NCI-H82 (cell line): ENCODE data around the gene XPO6.
A peak's percentile ranks its signal among the peaks of the same experiment; 100 is the strongest.

Source experiments
- DNase-seq: peaks from one replicate; lab custom pipeline; 2025; lab: John Stamatoyannopoulos, UW

XPO6 gene

DNA sequence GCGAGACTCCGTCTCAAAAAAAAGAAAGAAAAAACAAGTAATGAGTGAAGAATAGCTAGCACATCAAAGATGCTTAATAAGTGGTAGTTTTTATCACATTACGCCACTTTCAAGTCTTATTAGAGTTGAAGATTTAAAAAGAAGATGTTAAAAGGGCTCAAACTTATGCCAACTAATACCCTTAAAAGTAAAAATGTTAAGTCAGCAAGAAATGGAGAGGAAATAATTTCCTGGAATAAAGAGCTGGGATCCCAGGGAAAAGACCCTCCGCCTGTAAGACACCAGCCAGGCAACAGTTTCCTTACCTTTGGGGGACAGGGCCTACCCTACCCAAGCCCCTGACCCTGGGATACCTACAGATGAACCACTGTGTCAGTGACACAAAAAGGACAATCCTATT, 3.6 kb downstream of the XPO6 start:
- DNase-seq = no peak

DNA sequence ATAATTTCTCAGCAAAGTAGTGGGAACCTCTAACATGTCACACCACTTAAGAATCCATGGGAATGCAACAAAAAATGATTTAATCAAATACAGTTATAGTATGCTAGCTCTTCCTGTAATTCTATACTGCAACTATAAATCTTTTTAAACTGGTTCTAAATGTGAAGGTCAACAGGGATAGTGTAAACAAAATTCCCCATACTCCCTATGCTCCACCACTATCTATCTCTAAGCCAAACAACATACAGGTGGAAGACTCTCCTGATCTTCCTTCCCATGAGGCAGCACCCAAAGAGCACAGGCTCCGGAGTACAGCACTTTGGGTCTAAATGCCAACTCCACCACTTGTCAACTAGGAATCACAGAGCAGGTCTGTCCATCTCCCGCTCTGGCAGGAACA, 4.4 kb downstream of the XPO6 start:
- DNase-seq = no peak

- no peak for DNase-seq
These were observed 5.8 kb downstream of the XPO6 start for GRCh38 chr16:28205974-28206373.

- no peak for DNase-seq
These were observed 6.5 kb downstream of the XPO6 start for GRCh38 chr16:28205117-28205899.

- no peak for DNase-seq
These were observed 7.1 kb downstream of the XPO6 start for GRCh38 chr16:28204622-28205021.

DNA sequence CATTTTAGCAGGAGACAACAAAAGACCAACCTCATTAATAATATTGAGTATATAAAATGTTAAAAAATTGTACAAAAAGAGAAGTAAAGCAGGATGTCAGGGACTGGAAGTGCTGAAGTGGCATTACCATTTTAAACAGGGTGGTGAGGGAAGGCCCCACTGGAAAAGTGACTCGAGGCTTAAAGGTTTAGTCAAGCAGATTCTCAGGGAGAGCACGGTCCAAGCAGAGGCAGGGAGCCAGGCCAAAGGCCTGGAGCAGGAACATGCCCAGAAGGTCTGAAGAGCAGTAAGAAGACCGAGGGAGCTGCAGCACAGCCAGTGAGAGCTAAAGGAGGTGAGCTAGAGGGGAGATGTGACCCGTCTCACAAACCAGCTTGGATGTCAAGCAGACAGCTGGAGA, 7.6 kb downstream of the XPO6 start:
- no peak for DNase-seq

GRCh38 chr16:28202147-28202746, 9.5 kb downstream of the XPO6 start:
- DNase-seq = no peak

- no peak for DNase-seq
These were observed 11.1 kb downstream of the XPO6 start for GRCh38 chr16:28200661-28201060.

GRCh38 chr16:28196387-28196987, 15.3 kb downstream of the XPO6 start:
- no peak for DNase-seq

DNA sequence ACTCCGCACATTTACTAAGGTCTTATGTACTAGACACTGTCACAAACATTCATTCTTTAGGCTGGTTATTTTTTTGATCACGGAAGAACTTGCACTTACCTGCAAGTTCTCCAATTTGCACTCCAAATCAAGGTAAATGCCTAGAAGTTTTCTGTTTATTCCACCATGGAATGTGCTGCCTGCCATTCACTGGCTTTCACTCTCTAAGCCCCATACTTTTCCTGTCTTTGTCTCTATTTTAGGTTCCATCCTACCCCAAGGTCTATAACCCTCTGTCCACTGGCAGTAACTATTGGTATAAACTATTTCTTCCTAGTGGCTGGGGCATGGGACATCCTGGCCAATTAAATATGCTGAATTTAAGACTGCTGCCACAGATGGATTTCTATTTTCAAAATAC, 15.9 kb downstream of the XPO6 start:
- no peak for DNase-seq

GRCh38 chr16:28193530-28194423, 18.0 kb downstream of the XPO6 start:
- no peak for DNase-seq

DNA sequence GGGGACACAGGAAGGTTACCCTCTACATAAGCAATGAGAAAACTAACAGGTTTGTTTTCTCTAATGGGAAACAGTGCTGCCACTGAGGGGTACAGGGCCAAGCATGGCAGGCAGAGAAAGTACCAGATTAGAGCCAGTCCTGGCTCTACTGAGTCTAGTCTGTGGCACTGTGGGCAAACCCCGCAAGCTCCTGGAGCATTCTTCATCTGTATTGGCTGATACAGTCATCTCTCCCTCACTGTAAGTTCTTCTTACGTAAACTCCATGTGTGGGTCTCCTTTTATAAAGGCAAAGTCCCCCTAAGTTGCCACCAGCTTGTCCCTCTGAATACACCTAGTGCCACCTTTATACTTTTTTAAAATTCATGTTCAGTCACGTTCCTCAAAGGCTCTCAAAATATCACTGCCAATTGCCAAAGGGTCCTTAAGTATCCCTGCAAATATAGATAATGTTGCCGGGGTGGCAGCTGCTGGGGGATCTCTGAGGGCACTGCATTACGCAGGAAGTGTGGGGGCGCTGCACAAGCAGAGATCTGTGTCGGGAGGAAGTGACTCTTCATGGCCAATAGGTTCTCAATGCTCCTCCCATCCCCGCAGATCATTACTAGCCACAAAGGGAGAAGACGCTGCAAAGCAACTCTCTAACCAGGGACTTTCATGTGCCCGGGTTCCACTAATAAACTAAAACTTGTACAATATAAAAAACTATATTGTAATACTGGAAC, 18.8 kb downstream of the XPO6 start:
- DNase-seq = no peak

GRCh38 chr16:28191364-28191960, 20.3 kb downstream of the XPO6 start:
- no peak for DNase-seq

DNA sequence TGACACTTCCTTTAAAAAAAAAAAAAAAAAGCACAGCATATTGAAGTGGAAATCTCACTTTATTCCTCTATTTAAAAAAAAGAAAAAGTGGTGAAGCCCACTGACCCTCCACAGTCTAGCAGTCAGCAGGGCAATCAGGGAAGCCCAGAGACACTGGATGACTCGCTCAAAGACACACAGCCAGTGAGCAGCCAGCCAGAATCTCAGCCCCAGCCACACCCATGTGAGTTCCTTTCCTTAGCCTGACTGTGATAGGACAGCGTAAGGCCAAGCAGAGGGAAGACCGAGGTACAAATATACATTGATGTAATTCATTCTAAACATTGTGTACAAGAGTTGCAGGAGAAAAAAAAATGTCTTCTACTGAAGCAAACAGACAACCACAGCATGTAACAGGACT, 22.5 kb downstream of the XPO6 start:
- DNase-seq = no peak

DNA sequence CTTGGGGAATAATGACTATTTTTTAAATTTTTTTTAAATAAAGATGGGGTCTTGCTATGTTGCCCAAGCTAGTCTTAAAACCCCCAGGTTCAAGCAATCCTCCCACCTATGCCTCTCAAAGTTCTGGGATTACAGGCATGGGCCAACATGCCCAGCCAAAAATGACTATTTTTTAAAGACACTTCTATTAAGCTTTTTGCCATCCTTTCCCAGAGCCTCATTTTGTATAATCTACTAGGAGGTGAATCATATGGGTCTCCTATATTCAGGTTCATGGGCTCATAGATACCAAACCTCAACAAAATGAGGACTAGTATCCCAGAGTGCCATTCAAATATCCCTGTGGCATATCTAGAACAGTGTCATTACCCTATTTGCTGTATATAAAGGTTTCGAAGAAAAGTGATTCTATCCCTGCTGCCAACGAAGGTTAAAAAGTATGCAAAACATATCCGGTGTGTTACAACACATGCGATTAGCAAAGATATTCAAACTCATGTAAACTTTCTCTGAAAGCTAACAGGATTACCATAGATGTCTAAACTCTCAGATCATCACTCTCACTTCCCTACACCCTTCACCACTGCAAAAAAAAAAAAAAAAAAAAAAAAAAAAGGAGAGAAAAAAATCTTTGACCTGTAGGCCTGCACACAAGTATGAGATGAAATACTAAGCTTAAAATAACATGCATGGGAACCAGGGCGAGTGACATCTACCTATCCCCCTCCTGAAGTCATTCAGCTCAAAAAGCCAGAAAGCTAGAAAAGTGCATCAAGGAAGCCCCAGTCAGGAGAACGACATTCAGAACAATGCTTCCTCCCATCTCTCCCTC, 23.5 kb downstream of the XPO6 start:
- DNase-seq = no peak

DNA sequence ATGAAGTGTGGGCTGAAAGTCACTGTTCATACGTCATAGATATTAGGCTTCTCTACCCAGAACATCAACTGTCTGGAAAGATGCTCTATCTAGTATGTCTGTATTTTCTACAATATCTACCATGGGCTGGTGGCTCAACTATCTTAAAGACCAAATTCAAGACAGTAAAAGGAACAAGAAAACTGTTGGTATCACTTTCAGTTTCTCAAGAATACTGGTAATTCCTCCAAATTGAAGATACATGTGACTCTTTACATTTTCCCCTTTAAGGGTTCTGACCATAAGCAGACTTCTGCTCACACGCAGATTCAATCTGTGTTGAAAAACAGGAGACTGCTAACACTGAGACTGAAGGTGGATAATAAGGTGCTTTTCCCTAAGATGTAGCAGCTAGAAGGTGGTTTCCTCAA, 24.2 kb downstream of the XPO6 start:
- no peak for DNase-seq

DNA sequence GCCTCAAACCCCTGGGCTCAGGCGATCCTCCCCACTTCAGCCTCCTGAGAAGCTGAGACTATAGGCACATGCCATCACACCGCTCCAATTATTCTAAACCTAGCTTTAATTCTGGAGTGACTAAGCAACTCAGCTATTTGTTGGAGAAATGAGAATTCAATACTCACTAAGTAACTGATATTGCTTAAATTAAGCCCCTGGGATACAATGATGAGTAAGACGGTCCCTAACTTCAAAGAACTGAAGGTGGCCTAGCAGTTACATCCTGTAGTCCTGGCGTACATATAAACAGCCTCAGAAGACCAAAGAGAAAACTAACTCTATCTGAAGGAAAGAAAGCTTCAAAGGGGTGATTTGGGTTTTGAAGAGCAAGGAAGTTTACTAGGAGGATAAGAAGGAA, 25.0 kb downstream of the XPO6 start:
- no peak for DNase-seq

DNA sequence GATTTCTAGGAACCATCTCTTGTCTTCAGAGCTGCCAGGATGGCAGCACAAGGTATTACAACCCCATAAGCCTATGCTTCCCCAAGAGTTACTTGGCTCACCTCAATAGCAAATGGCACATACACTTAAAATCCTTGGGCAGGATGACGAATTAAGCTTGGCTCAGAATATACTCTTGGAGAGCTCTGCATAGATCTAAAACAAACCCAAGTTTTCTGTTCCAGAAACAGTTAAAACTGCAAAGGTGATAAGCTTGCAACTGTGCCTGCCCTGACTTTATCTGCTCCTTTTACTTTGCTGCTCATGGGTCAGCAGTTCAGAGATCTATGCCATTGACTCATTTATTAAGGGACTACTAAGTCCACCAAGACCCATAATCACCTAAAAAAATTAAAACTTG, 26.1 kb downstream of the XPO6 start:
- DNase-seq = no peak

- DNase-seq = no peak
These were observed 27.1 kb downstream of the XPO6 start for GRCh38 chr16:28184625-28185024.

DNA sequence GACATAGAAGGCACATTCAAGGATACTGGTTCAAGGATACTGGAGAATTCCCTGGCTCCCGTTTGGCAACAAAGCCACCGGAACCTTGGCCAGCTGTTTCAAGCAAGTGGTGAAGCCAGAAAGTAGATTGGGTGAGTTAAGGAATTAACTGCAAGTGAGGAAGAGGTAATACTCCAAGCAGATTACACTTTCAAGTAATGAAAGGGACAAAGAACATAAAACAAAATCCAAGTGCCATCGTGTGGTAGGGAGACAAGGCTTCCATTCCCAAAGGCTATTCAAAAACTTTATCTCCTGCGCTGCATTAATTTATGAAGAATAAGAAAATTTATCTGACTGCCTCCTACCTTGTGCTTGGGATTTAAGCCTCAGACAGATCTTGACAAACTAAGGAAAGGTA, 27.8 kb downstream of the XPO6 start:
- DNase-seq = peak; percentile 27

GRCh38 chr16:28183484-28183883, 28.3 kb downstream of the XPO6 start:
- DNase-seq = no peak
